GM18870 (cell line): ENCODE data around the gene MAPKAPK2.

Source experiments
- ATAC-seq: cut with Tn5 transposase; IDR thresholded peaks from one replicate; pipeline ENCODE4 v1.9.1; 2021; ENCODE audit warnings: moderate library complexity; ENCODE audit not compliant: unreplicated experiment

MAPKAPK2 gene

DNA sequence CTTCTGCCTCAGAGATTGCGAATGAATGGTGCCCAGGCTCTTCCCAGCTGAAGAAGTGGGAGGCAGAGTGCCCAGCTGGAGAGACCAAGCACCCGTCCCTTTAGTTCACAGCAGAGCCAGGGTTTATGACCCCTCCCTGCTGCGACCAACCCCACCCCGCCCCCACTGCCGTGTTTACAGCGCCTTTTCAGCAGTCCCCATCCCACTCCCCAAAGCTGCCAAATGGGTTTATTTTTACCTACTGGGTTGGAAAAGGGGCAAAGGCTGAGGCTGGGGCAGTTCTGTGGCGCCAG lies 25.8 kb upstream of the MAPKAPK2 start:
- ATAC-seq, result no peak

DNA sequence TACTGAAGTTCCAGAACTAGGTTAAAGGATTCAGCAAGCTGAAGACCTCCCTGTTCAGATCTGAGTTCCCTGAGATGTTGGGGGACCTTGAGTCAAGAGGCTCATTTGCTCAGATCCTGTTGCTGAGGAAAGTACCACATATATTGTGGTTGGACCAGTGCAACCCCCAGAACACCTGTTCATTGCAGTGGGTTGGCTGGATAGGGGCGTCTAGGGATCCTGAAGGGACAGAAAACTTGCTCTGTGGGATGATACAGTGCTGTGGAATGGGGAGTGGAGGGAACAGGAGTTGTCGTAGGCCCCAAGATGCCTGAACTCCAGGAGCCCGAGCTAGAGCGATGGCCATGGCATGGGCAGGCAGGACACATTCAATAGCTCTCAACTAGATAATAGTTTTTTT lies 24.6 kb upstream of the MAPKAPK2 start:
- ATAC-seq, result no peak

DNA sequence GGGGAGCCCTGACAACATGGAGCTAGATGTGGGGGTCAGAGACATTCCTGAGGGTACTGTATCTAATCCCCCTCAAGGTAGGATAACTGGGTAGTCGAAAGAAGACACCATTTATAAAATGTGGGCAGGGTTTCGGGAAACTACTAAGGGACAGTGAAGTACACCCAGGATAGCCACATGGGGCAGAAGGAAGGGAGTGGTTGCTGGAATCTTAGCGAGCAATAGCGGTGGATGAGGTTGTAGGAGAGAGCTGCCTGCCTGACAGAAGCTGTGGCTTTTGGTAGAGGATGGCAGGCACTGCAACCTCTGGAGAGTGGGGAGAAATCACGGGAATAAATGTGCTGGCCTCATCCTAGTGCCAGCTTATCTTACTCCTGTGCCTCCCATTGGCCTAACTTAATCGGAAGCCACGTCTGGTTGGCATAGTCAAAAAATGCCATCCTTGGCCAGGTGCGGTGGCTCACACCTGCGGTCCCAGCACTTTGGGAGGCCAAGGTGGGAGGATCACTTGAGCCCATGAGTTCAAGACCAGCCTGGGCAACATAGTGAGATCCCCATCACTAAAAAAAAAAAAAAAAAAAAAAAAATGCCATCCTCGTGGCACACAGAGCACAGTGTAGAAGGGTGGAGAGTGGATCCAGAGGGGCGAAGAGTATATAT lies 23.4 kb upstream of the MAPKAPK2 start:
- ATAC-seq, result no peak

DNA sequence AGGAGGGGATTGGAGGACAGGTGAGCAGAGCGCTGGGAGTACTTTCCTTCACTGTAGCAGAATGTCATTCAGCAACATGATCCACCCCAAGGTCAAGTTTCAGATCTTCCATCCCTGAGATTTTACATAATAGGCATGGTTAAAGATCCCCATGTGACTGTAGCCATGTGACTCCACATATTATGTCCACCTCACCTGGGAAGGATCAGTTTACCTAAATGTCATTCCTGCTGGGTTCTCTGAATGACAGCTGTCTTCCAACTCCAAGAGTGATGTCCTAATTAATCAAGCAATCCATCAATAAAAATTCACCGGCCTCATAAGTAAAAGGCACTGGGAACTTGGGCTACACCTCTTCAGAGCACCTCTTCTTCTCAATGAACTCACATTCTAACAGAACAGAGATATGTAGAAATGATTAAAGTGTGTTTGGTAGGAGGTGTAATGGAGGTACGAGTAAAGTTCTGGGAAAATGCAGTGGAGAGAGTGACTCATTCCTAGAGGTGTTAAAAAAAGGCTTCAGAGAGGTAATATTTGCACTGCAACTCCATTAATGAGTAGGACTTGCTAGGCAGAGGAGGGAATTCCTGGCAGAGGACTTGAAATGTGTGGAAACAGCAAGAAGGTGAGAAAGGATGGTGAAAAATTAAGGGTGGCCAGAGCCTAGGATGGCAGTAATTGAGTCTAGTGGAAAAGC lies 22.2 kb upstream of the MAPKAPK2 start:
- no peak for ATAC-seq

DNA sequence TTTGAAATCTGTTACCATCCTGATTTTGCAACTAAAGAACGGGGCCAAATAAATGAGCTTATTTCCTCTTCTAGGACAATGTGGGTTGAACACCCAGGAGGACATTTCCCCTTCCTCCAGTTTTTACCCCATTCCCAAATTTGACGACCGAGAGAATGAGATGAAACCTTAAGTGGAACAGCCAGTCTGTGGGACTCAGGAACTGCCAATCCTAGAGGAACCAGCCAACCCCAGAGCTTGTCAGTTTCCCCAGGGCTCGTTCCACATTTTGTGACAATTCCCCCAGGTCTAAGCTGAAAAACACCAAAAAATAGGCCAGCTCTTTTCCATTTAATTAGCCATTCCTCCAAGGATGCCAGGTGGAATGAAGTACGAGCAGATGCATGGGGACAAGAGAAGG lies 21.3 kb upstream of the MAPKAPK2 start:
- no peak for ATAC-seq

DNA sequence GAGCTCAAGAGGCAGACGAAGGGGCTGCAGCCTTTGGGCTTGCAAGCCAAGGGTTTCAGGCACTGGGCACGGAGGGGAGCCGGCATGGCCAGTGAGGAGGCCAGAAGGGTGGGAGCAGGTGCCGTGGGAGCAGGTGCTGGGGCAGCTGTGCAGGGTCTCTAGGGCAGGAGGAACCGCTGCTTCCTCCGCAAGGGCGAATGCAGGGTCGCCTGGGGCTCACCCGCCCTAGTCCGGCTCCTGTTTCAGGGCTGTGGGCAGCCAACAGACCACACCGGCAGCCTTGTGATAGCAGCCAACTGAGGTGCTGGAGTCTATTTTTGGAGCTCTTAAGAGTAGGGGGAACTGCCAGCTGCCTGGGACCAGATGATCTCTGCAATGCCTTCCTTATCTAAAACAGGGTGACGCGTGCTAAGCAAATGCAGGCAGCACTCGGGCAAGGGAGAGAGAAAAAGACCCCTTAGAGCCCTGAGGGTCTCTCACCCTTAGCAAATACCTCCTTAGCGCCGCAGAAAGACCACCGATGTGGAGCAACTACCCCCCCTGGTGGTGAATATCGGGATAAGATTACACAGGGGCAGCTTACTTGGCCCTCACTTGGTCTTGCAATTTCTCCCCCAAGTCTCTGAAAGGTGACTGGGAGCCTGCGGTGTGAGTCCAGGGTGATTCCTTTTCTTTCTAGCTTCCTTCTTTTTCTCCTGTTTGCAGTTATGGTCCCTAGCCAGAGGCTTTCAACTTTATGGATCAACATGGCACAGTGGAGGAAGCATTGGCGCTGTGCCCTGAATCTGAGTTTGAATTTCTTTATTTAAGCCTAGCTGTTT lies 20.7 kb upstream of the MAPKAPK2 start:
- no peak for ATAC-seq

DNA sequence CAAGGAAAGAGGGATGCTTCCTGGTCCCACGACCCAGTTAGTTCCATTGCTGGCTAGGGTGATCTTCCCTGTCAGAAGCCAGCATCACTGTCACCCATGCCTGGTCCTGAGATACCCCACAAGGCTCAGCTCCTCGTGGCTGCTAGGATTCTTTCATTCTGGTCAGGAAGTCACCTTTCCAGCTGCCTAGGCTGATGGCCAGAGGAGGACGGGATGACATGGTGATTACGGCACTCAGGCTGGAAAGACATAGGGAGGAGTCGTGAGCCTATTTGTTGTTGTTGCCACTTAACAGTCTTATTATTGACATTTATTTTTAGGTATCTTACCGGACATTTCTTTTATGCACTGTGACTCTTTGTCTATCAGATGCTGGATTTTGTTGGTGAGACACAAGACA lies 20.0 kb upstream of the MAPKAPK2 start:
- ATAC-seq, result no peak

DNA sequence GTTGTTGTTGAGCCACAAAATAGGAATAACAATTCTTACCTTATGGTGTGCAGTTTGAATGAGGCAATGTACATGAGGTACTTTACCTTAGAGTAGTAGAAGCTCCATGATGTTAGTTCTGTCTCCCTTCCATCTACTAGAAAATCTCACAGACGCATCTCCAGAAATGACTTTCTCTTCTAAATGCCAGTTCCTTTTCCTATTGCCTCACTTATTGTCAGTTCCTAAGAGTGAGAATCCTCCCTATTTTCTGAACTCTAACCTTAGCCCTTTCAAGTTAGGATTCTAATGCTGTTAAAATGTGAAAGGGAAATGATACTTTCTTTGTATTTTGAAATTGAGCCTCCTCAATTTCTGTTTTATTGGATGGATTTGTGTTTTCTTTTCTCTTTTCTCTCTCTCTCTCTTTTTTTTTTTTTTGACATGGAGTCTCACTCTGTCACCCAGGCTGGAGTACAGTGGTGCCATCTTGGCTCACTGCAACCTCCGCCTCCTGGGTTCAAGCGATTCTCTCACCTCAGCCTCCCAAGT lies 18.6 kb upstream of the MAPKAPK2 start:
- ATAC-seq, result no peak

DNA sequence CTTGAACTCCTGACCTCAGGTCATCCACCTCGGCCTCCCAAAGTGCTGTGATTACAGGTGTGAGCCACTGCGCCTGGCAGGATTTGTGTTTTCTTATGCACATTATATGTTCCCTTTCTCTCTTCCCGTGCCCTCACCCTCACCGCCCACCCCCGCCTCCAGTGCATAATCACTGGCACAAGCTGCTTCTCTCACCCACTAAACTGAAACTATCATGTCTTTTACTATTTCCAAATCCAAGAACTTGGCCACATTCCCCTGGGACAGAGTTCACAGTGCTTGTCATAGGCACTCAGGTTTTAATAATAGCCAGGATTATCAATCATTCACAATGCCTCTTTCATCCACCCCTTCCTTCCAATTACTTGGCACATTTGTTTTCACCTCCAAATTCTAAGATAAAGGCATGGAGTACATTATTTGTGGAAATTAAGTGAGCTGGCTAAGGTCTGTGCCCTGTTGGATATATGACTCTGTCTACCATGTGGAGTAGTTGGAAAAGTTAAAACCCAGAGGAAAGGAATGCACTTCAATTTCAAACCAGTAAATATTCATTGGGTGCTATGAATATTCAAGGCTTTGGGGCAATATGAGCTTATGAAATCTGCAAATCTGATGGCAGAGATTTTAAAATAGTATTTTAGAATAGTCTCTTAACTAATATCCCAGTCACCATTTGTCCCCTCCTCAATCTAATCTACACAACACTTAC lies 17.6 kb upstream of the MAPKAPK2 start:
- ATAC-seq, result no peak

DNA sequence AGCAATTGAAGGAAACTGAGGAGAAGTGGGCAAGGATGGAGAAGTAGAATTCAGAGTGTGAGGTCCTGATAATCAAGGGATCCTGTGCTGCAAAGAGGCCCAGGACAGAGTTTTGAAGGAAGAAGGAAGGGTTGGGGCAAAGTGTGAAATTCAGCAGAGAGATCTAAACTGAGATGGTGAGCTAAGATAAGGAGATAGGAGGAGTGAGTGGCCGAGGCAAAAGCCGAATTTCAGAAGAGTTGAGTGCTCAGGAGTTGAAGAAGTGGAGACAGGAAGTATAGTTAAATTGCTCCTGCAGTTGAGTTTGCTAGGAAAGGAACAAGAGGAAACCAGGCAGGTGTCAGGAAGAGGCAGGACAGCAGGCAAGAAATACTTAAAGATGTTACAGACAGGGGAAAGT lies 16.4 kb upstream of the MAPKAPK2 start:
- no peak for ATAC-seq

DNA sequence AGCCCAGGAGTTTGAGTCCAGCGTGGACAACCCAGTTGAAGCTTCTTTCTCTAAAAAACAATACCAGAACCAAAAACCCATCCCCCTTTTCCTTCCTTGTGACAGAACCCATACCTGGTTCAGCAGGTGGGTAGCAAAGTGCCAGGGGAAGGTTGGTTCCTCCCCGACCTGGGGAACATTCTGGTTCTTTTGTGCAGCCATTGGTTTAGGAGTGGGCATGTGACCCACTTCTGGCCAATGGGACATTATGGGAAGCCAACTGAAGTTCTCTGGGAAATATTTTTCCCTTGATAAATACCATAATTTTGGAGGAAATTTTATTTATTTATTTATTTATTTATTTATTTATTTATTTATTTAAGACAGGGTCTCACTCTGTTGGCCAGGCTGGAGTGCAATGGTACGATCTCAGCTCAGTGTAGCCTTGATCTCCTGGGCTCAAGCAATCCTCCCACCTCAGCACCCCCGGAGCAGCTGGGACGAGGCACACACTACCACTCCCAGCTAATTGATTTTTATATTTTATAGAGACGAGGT lies 15.8 kb upstream of the MAPKAPK2 start:
- no peak for ATAC-seq

DNA sequence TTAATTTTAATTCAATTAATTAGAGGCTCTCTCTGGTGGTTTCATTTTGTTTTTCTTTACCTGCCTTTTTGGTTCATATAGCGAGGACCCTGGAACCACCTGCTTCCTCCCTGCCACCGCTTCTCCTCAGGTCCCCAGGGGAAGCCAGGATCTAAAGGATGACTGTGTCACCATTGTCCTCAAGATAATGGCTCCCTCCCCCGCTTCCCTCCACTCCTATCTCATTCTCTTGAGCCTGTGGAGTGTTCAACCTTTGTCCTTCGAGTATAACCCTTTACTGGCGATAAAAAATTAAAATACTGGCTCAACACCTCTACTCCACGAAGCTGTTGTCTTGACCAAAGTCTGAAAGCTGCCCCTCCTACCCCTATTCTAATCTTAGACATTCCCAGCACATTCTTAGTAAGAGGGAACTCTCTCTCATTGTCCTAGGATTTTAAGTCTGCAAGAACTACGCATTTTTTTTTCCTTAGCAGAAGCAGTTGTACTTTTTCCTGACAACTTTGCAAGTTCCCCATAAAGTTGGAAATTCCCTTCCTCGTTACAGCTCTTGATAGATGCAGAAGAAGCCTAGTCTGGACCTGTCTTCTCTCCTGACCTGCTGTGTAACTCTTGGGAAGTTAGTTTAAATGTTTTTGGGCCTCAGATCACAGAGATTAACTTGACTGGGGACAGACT lies 12.6 kb upstream of the MAPKAPK2 start:
- ATAC-seq, result no peak

DNA sequence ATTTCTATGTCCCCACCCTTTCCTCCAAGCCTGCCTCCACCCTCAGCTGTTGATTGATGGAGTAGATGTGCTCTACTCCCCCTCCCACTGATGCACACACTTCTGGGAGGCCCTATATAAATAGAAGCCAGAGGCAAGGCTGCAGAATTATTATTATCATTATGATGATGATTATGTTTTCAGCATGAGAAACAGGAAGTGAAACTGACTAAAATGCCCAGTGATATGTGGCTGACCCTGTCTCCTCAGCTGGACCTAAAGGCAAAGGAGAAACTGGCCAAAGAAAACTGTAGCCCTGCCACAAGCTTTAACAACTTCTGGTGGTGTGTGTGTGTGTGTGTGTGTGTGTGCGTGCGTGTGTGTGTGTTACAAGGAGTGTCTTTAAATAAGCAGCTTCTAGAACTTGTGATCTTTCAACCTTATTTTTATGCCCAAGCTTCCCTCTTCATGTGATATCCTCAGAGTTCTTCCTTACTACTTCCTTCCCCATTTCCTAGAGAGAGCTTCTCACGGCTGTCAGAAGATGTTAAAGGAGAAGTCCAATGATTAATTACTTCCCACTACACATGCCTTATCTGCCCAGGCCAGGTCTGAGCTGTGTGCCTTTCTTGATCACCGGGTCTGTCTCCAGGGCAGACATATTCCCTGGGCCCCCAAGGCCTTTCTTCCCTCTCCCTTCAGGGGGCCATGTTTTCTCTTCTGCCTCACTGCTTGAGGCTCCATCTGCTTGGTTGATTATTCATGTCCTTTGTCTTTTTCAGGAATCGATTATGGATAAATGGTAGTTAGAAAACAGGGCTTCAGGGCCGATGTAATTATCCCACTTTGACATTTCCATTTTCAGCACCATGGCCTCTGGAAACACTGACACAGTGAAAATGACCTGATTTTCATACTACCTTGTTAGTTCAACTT lies 11.6 kb upstream of the MAPKAPK2 start:
- ATAC-seq, result no peak

DNA sequence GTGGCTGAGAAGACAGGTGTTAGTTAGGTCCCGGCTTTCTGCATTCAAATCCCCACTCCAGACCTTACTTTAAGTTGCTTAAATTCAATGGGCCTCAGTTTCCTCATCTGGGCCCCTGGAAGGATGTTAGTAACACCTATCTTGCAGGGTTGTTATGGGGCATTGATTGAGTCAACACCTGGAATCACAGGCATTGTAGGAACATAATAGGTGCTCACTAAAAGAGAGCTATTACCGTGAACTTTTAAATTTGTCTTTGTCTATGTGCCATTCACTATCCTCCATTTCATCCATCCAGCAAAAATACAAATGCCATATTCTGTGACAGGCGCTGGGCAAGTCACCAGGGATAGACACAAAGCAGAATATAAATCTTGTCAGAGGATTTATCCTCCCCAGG lies 10.5 kb upstream of the MAPKAPK2 start:
- no peak for ATAC-seq

DNA sequence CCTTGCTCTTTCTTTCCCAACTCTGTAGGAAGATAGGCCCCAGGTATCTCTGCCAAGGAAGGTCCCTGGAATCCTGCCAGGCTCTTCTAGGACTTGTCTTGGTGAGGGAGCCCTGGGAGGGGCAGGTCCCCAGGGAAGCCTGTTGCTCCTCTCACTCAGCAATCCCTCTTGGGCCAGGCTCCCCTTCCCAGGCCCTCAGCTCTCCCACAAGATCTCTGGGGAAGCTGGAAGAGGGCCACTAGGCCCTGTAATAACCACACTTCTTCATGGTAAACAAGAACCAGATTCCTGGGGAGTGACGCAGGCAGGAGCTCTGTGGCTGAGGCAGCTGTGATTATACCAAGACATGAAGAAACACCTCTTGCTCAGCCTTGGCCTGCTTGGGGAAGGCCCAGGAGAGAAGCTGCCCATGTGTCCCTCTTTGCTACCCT lies 9.9 kb upstream of the MAPKAPK2 start:
- ATAC-seq, result no peak

DNA sequence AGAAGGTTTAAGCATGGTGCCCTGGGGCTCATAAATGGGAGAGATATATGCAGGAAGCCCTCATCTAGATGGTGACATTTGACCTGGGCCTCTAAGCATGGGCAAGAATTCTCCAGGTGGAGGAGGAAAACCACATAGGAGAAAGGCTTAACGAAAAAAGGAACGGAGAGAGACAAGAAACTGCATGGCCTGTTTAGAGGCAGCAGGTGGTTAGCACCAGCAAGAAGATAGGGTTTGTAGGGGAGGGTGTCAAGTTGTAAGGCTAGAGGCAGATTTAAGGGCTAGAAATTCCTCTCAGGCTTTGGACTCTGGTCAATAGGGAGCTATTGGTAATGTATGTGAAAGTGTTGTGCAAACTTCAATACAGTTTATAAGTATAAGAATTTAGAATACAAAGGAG lies 8.2 kb upstream of the MAPKAPK2 start:
- ATAC-seq, result no peak

DNA sequence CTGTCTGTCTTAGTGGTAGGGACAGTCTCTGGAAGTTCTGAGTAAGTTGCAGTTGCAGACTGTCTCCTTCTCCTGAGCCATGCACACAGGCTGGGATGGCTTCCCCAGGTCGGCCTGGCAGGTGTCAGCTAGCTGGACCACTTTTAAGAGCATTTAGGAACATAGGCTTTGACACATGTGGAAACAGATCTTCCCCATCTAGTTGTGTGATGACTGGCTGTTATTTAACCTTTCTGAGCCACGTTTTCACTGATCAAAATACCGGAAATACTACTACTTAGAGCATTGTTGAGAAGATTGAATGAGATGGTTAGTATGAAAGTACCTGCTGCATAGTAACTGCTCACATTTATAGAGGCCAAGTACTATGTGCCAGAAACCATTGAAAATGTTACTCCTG lies 6.2 kb upstream of the MAPKAPK2 start:
- ATAC-seq, result no peak

DNA sequence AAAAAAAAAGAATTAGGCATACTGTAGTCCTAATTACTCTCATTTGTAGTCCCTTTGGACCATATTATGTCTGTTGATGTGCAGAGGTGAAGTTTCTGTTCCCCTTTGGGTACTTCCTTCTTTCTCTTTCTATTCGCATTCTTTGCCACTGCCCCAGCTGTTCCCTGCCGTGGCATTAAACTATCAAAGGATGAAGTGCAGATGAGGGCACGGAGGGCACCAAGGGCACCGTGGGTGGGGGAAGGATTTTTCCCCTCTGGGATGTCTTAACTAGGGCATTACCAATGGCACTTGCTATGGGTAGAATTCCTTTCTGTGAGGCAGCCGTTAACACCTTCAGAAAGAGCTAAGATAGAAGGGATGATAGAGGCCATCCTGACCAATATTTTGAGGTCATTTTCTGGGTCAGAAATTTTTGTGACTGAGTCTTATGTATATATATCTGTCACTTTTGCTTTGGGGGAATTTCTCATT lies 4.9 kb upstream of the MAPKAPK2 start:
- ATAC-seq, result peak; percentile 79

DNA sequence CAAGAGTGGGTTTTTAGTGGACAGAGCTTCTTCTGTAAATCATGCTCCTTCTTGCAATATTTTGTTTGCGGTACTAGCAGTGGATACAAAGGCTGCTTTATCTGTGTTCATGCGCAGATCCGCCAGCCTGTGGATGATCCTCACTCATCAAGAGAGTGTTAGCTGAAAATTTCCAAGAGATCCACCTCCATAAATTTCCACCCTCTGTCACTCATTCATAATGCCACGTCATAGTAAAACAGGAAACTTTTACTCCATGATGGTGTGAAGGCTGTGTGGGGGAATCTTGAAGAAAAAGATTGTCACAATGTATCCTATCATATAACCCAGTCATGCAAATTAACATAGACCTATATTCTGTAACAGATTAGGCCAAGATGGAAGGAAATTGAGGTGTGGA lies 4.4 kb upstream of the MAPKAPK2 start:
- no peak for ATAC-seq
